CD14-positive monocyte (primary cell): ENCODE measurements around the gene GAST. TPM values are rescaled to one million over a fixed set of nuclear protein-coding genes. Genes with fewer than 3 reads are reported as not detected.

Experiments used
- DNase-seq, 3 donors: peaks; one replicate each; pipeline ENCODE4 v3.0.0-alpha.2; 2011 to 2022
- H2AFZ ChIP-seq: 2 replicates; pipeline ENCODE4 v1.6.0; 2012; ENCODE audit warnings: mild to moderate bottlenecking, low read depth, low read length, inconsistent platforms; ENCODE audit not compliant: insufficient read depth, poor library complexity, severe bottlenecking
- H3K27ac ChIP-seq, 2 donors: 1 replicate in 1 of 2; 2 replicates in 1 of 2; pipeline ENCODE4 v1.5.1; 2012 to 2013; ENCODE audit warnings: low read length in 2 of 2, control low read depth in 1 of 2, inconsistent platforms in 1 of 2, low read depth in 1 of 2, mild to moderate bottlenecking in 1 of 2
- H3K27me3 ChIP-seq, 2 donors: one replicate each; pipeline versions ENCODE4 v1.6.0 to v1.6.1; 2011 to 2013; ENCODE audit warnings: low read length in 2 of 2; ENCODE audit not compliant: control insufficient read depth in 2 of 2, insufficient read depth in 2 of 2
- H3K36me3 ChIP-seq, 2 donors: replicated peaks in 1 of 2; 1 replicate in 1 of 2; 2 replicates in 1 of 2; pipeline versions ENCODE4 v1.5.1 to v1.6.1; 2012 to 2013; ENCODE audit warnings: low read length in 2 of 2, control low read depth in 1 of 2, inconsistent platforms in 1 of 2, mild to moderate bottlenecking in 1 of 2; ENCODE audit not compliant: insufficient read depth in 2 of 2, control insufficient read depth in 1 of 2
- H3K4me1 ChIP-seq, 2 donors: 1 replicate in 1 of 2; 2 replicates in 1 of 2; pipeline versions ENCODE4 v1.5.1 to v1.6.1; 2012 to 2013; ENCODE audit warnings: low read length in 2 of 2, control low read depth in 1 of 2, inconsistent platforms in 1 of 2, mild to moderate bottlenecking in 1 of 2, moderate library complexity in 1 of 2; ENCODE audit not compliant: insufficient read depth in 2 of 2, control insufficient read depth in 1 of 2
- H3K4me2 ChIP-seq: replicated peaks from 2 replicates; pipeline ENCODE3; 2012; ENCODE audit warnings: low read length, moderate library complexity, mild to moderate bottlenecking; ENCODE audit not compliant: poor library complexity, severe bottlenecking; ENCODE audit errors: extremely low read depth
- H3K4me3 ChIP-seq, 3 experiments: fragments of 200-600 bp in 1 of 3; sonication (generic) in 1 of 3; replicated peaks in 1 of 3; 1 replicate in 2 of 3; 2 replicates in 1 of 3; pipeline ENCODE4 v1.5.1; 2011 to 2013; ENCODE audit warnings: low read length in 3 of 3, mild to moderate bottlenecking in 3 of 3, control low read depth in 2 of 3, low read depth in 2 of 3, inconsistent platforms in 1 of 3, moderate library complexity in 1 of 3
- H3K79me2 ChIP-seq: 2 replicates; pipeline ENCODE4 v1.6.0; 2012; ENCODE audit warnings: mild to moderate bottlenecking, control low read depth, inconsistent platforms, low read length, moderate library complexity; ENCODE audit not compliant: insufficient read depth
- H3K9ac ChIP-seq: 2 replicates; pipeline ENCODE4 v1.6.0; 2017; ENCODE audit warnings: low read length, mild to moderate bottlenecking; ENCODE audit not compliant: insufficient read depth, poor library complexity, severe bottlenecking
- H3K9me3 ChIP-seq, 2 donors: replicated peaks in 1 of 2; 1 replicate in 1 of 2; 2 replicates in 1 of 2; pipeline versions ENCODE4 v1.5.1 to v1.6.1; 2012 to 2013; ENCODE audit warnings: low read length in 2 of 2, control low read depth in 1 of 2; ENCODE audit not compliant: control insufficient read depth in 1 of 2, insufficient read depth in 1 of 2
- H4K20me1 ChIP-seq: 2 replicates; pipeline ENCODE4 v1.6.0; 2012; ENCODE audit warnings: mild to moderate bottlenecking, low read length, control low read depth, moderate library complexity; ENCODE audit not compliant: insufficient read depth
- H3K27ac Mint-ChIP-seq, 7 donors: one replicate each; pipeline ENCODE4 v1.8.0; 2020; ENCODE audit warnings: mild to moderate bottlenecking in 7 of 7, mixed read lengths in 7 of 7, moderate library complexity in 6 of 7, inconsistent platforms in 2 of 7
- H3K27me3 Mint-ChIP-seq, 3 donors: one replicate each; pipeline ENCODE4 v1.8.0; 2021 to 2022; ENCODE audit warnings: low read depth in 3 of 3, mild to moderate bottlenecking in 3 of 3, mixed read lengths in 3 of 3, moderate library complexity in 3 of 3, inconsistent platforms in 1 of 3
- H3K36me3 Mint-ChIP-seq, 2 donors: one replicate each; pipeline ENCODE4 v1.8.0; 2020; ENCODE audit warnings: mixed read lengths in 2 of 2, inconsistent platforms in 1 of 2, mild to moderate bottlenecking in 1 of 2
- H3K4me1 Mint-ChIP-seq: one replicate; pipeline ENCODE4 v1.8.0; 2020; ENCODE audit warnings: mild to moderate bottlenecking, mixed read lengths
- H3K4me3 Mint-ChIP-seq, 2 donors: one replicate each; pipeline ENCODE4 v1.8.0; 2020; ENCODE audit warnings: mild to moderate bottlenecking in 2 of 2, mixed read lengths in 2 of 2, moderate library complexity in 1 of 2
- H3K9me3 Mint-ChIP-seq, 7 donors: one replicate each; pipeline ENCODE4 v1.8.0; 2020 to 2022; ENCODE audit warnings: mixed read lengths in 7 of 7, mild to moderate bottlenecking in 6 of 7, moderate library complexity in 6 of 7, inconsistent platforms in 2 of 7
- WGBS: methylation state at CpG from one replicate; pipeline ENCODE4 v1.1.5; 2013; ENCODE audit warnings: missing lambda C conversion rate; ENCODE audit not compliant: insufficient coverage; 5-methylcytosine and 5-hydroxymethylcytosine counted together
- intact Hi-C, 2 donors: fragments of 100-400 bp; cut with micrococcal nuclease; formaldehyde crosslinking; loops; one replicate each; pipeline versions ENCODE4 v1.15.0 to v1.15.1; 2023
- polyA plus RNA-seq, 3 donors: library from polyadenylated mRNA; depleted of rRNA in 1 of 3; unstranded in 2 of 3; stranded (reverse) in 1 of 3; fragments of 300-500 nt in 2 of 3; fragments of >200 nt in 1 of 3; fragmentation: Illumina TruSeq in 2 of 3; gene quantifications; 1 replicate in 2 of 3; 2 replicates in 1 of 3; pipeline ENCODE4 v1.2.3, GENCODE V29; 2012 to 2021
- TF ChIP-seq, protein P1 (sequence below): fragments of 200-600 bp; IDR thresholded peaks from one replicate; pipeline ENCODE4 v1.8.0; 2022; ENCODE audit warnings: antibody characterized with exemption, mild to moderate bottlenecking

GAST gene
- polyA plus RNA-seq, 3 donors = not detected

GRCh38 chr17:41688641-41689496 lies 23.3 kb upstream of the GAST start, which contains the start of gene EIF1:
EIF1 (plus strand) TSS chr17:41688885; CDS start chr17:41689039, 154 bp downstream.
- Histone ChIP-seq H3K36me3 (peaks cover 40 to 44% of the 10 kb centered on the region in 2 donors), H3K9ac (peak within 1 kb of the TSS; percentile 99), H3K27ac (peak within 1 kb of the TSS; percentile 93 to 99), H3K4me1 (peaks cover 22 to 28% of the 10 kb centered on the region in 2 donors), H2AFZ (peak within 1 kb of the TSS; percentile 62), H3K9me3 (no peaks in the 10 kb centered on the region), H3K27me3 (no peaks in the 10 kb centered on the region), H3K4me2 (peak within 1 kb of the TSS; percentile 72), H3K79me2 (peaks cover 25% of the 10 kb centered on the region), H3K4me3 (peak within 1 kb of the TSS; percentile 66 to 89 (median 80)), H4K20me1 (peaks cover 46% of the 10 kb centered on the region)
- DNase-seq = peak; percentile 99 to 100 (median 100)
- H3K36me3 Mint-ChIP-seq = peaks cover 41 to 48% of the 10 kb centered on the region in 2 donors
- H3K27ac Mint-ChIP-seq = peak within 1 kb of the TSS; percentile 99 to 100 (median 99)
- whole genome bisulfite sequencing = under 1% methylated on average over 71 of the region's 81 CpGs
- peak within 1 kb of the TSS; percentile 93 to 96 for H3K4me3 Mint-ChIP-seq
- H3K4me1 Mint-ChIP-seq = peaks cover 32% of the 10 kb centered on the region
- intact Hi-C loops = no loop called here
- TF ChIP-seq, protein P1, sequence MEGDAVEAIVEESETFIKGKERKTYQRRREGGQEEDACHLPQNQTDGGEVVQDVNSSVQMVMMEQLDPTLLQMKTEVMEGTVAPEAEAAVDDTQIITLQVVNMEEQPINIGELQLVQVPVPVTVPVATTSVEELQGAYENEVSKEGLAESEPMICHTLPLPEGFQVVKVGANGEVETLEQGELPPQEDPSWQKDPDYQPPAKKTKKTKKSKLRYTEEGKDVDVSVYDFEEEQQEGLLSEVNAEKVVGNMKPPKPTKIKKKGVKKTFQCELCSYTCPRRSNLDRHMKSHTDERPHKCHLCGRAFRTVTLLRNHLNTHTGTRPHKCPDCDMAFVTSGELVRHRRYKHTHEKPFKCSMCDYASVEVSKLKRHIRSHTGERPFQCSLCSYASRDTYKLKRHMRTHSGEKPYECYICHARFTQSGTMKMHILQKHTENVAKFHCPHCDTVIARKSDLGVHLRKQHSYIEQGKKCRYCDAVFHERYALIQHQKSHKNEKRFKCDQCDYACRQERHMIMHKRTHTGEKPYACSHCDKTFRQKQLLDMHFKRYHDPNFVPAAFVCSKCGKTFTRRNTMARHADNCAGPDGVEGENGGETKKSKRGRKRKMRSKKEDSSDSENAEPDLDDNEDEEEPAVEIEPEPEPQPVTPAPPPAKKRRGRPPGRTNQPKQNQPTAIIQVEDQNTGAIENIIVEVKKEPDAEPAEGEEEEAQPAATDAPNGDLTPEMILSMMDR = no peak
- H3K9me3 Mint-ChIP-seq = peaks cover 0 to 7% (median 4%) of the 10 kb centered on the region in 7 donors
- H3K27me3 Mint-ChIP-seq = peaks cover 2 to 18% (median 2%) of the 10 kb centered on the region in 3 donors

DNA sequence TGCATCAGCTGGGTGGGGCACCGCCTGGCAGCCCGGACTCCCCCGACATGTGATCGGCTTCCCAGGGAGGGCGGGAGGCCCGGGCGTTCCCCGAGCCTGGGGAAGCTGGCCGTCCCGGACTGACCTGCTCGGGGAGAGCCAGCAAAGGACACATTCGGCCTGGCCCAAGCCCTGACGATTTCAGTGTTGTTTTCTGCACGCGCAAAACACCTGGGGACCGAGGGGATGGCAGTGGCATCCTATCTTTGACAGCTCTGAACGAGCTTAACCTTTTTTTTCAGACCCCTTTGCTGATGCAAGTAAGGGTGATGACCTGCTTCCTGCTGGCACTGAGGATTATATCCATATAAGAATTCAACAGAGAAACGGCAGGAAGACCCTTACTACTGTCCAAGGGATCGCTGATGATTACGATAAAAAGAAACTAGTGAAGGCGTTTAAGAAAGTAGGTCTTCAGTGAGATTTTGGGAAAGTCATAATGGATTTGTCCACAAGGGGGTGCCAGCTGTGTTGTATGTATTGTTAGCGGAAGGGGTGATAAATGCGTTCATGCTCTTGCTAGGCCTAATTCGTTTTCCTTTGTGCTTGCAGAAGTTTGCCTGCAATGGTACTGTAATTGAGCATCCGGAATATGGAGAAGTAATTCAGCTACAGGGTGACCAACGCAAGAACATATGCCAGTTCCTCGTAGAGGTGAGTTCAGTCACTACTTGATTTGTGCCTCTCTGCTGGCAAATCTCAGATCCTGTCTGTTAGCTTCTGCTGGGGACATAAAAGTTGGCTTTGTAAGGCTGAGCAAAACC lies 22.4 kb upstream of the GAST start:
- under 1% methylated on average over 19 of the region's 27 CpGs for WGBS

More for the DNA sequence above, 22.4 kb upstream of the GAST start:
- H3K27me3 ChIP-seq = no peaks in the 10 kb centered on the region
- Mint-ChIP-seq H3K27ac (peak overlapping the region; percentile 99 to 100 (median 99)), H3K4me1 (peaks cover 32% of the 10 kb centered on the region), H3K9me3 (peaks cover 0 to 7% (median 4%) of the 10 kb centered on the region in 7 donors), H3K27me3 (peaks cover 2 to 18% (median 2%) of the 10 kb centered on the region in 3 donors), H3K36me3 (peaks cover 45 to 57% of the 10 kb centered on the region in 2 donors), H3K4me3 (peak overlapping the region; percentile 93)
- H3K4me2 ChIP-seq = peak overlapping the region; percentile 72
- H3K9me3 ChIP-seq = no peaks in the 10 kb centered on the region
- H3K4me3 ChIP-seq = peak overlapping the region; percentile 66 to 89 (median 80)
- peaks cover 22 to 28% of the 10 kb centered on the region in 2 donors for H3K4me1 ChIP-seq
- peak overlapping the region; percentile 93 to 99 for H3K27ac ChIP-seq
- peak overlapping the region; percentile 99 for H3K9ac ChIP-seq
- TF ChIP-seq, protein P1 = peak; percentile 86
- H4K20me1 ChIP-seq = peaks cover 54% of the 10 kb centered on the region
- H3K36me3 ChIP-seq = peaks cover 40 to 52% of the 10 kb centered on the region in 2 donors
- no peak overlapping the region for H2AFZ ChIP-seq
- intact Hi-C loops = no loop called here
- peaks cover 25% of the 10 kb centered on the region for H3K79me2 ChIP-seq
- peak; percentile 49 to 67 (median 65) for DNase-seq
